IMR-90 (cell line): ENCODE data around the gene RELN. TPM values are rescaled to one million over a fixed set of nuclear protein-coding genes. Genes with fewer than 3 reads are reported as not detected.

Experiments
- ATAC-seq: fragments of 200-7000 bp; cut with Tn5 transposase; 2 replicates; pipeline ENCODE4 v1.9.1; 2020; ENCODE audit warnings: low read depth, mild to moderate bottlenecking, moderate library complexity
- BruUV-seq: library from RNA; stranded (reverse); fragments of 400-500 nt; replicated peaks from 2 replicates; lab custom pipeline; 2021; lab: Mats Ljungman, UMichigan
- CTCF ChIA-PET: fragments of 300-600 bp; formaldehyde crosslinking; extraction: SDS; loops from one replicate; lab custom pipeline; 2021; ENCODE audit warnings: antibody characterized with exemption; lab: Yijun Ruan, JAX
- POLR2A ChIA-PET: fragments of 300-600 bp; sonication (Branson Sonifier 250); formaldehyde crosslinking; loops from one replicate; lab custom pipeline; 2022; ENCODE audit warnings: antibody characterized with exemption; ENCODE audit not compliant: unreplicated experiment; lab: Charles Lee
- DNase-seq: peaks from one replicate; pipeline ENCODE4 v3.0.0; 2013
- H2AFZ ChIP-seq: replicated peaks from 2 replicates; pipeline ENCODE3; 2013; ENCODE audit warnings: low read length, mild to moderate bottlenecking; ENCODE audit not compliant: poor library complexity
- H2AK5ac ChIP-seq: 2 replicates; pipeline ENCODE4 v1.6.1; 2013; ENCODE audit warnings: low read depth, low read length, inconsistent platforms
- H2AK9ac ChIP-seq: replicated peaks from 2 replicates; pipeline ENCODE3; 2013; ENCODE audit warnings: mild to moderate bottlenecking, low read depth, low read length, moderate library complexity; ENCODE audit not compliant: poor library complexity
- H2BK120ac ChIP-seq: 2 replicates; pipeline ENCODE4 v1.6.1; 2013; ENCODE audit warnings: low read depth, low read length, inconsistent platforms
- H2BK15ac ChIP-seq: 3 replicates; pipeline ENCODE4 v1.6.1; 2013; ENCODE audit warnings: low read depth, low read length, inconsistent platforms
- H2BK20ac ChIP-seq: 2 replicates; pipeline ENCODE4 v1.6.1; 2013; ENCODE audit warnings: low read depth, mild to moderate bottlenecking, inconsistent platforms, low read length, moderate library complexity
- H2BK5ac ChIP-seq: 2 replicates; pipeline ENCODE4 v1.6.1; 2013; ENCODE audit warnings: mild to moderate bottlenecking, low read depth, low read length, inconsistent platforms; ENCODE audit not compliant: poor library complexity, severe bottlenecking
- H3K14ac ChIP-seq: replicated peaks from 2 replicates; pipeline ENCODE4 v1.6.1; 2013; ENCODE audit warnings: low read depth, low read length, inconsistent platforms
- H3K18ac ChIP-seq: 2 replicates; pipeline ENCODE4 v1.6.1; 2013; ENCODE audit warnings: low read depth, low read length, control low read depth
- H3K23ac ChIP-seq: 2 replicates; pipeline ENCODE4 v1.6.1; 2013; ENCODE audit warnings: low read depth, low read length, inconsistent platforms
- H3K27ac ChIP-seq: 2 replicates; pipeline ENCODE4 v1.5.1; 2013; ENCODE audit warnings: mild to moderate bottlenecking, control low read depth, low read length; ENCODE audit not compliant: insufficient read depth
- H3K27me3 ChIP-seq: 2 replicates; pipeline ENCODE4 v1.6.1; 2013; ENCODE audit warnings: low read length; ENCODE audit not compliant: control insufficient read depth, insufficient read depth
- H3K36me3 ChIP-seq: 2 replicates; pipeline ENCODE4 v1.6.1; 2013; ENCODE audit warnings: low read length, mixed read lengths; ENCODE audit not compliant: control insufficient read depth, insufficient read depth
- H3K4ac ChIP-seq: 2 replicates; pipeline ENCODE4 v1.6.1; 2013; ENCODE audit warnings: low read depth, low read length, inconsistent platforms
- H3K4me1 ChIP-seq: 2 replicates; pipeline ENCODE4 v1.6.1; 2013; ENCODE audit warnings: low read length, mixed read lengths; ENCODE audit not compliant: control insufficient read depth, insufficient read depth
- H3K4me2 ChIP-seq: 2 replicates; pipeline ENCODE4 v1.6.1; 2013; ENCODE audit warnings: low read depth, mild to moderate bottlenecking, control low read depth, low read length, moderate library complexity
- H3K4me3 ChIP-seq: 2 replicates; pipeline ENCODE4 v1.5.1; 2013; ENCODE audit warnings: low read depth, mild to moderate bottlenecking, control low read depth, low read length, moderate library complexity; ENCODE audit not compliant: insufficient read depth
- H3K56ac ChIP-seq: 2 replicates; pipeline ENCODE4 v1.6.1; 2013; ENCODE audit warnings: low read length, inconsistent platforms; ENCODE audit not compliant: insufficient read depth; ENCODE audit errors: extremely low read depth
- H3K79me1 ChIP-seq, 2 experiments: 2 replicates each; pipeline ENCODE4 v1.6.1; 2013; ENCODE audit warnings: low read length in 2 of 2, inconsistent platforms in 1 of 2, low read depth in 1 of 2
- H3K9ac ChIP-seq: 2 replicates; pipeline ENCODE4 v1.6.1; 2013; ENCODE audit warnings: low read depth, low read length, control low read depth
- H3K9me1 ChIP-seq: 2 replicates; pipeline ENCODE4 v1.6.1; 2013; ENCODE audit warnings: low read length, inconsistent platforms; ENCODE audit not compliant: insufficient read depth
- H3K9me3 ChIP-seq: 2 replicates; pipeline ENCODE4 v1.6.1; 2013; ENCODE audit warnings: low read length; ENCODE audit not compliant: control insufficient read depth, insufficient read depth
- H4K20me1 ChIP-seq: 2 replicates; pipeline ENCODE4 v1.6.1; 2013; ENCODE audit warnings: low read length, inconsistent platforms; ENCODE audit not compliant: insufficient read depth
- H4K5ac ChIP-seq: 2 replicates; pipeline ENCODE4 v1.6.1; 2013; ENCODE audit warnings: mild to moderate bottlenecking, low read depth, low read length, control low read depth
- H4K8ac ChIP-seq, 2 experiments: 2 replicates each; pipeline ENCODE4 v1.6.1; 2013; ENCODE audit warnings: low read depth in 2 of 2, low read length in 2 of 2, control low read depth in 1 of 2, inconsistent platforms in 1 of 2
- H4K91ac ChIP-seq: 2 replicates; pipeline ENCODE4 v1.6.1; 2013; ENCODE audit warnings: low read depth, low read length, inconsistent platforms; ENCODE audit not compliant: insufficient read depth
- BHLHE40 ChIP-seq: fragments of 150-350 bp; IDR thresholded peaks from 2 replicates; pipeline ENCODE4 v1.6.1; 2016; ENCODE audit warnings: mild to moderate bottlenecking, low read depth, low read length
- CEBPB ChIP-seq: IDR thresholded peaks from 2 replicates; pipeline ENCODE4 v1.6.1; 2012; ENCODE audit warnings: low read depth, low read length, improper control_type of control experiment
- CHD1 ChIP-seq: IDR thresholded peaks from 2 replicates; pipeline ENCODE4 v1.6.1; 2012; ENCODE audit warnings: low read depth, low read length, improper control_type of control experiment
- CTCF ChIP-seq: conservative IDR thresholded peaks from 2 replicates; pipeline ENCODE4 v1.5.1; 2012; ENCODE audit warnings: mild to moderate bottlenecking, low read depth, low read length, improper control_type of control experiment
- ELK1 ChIP-seq: fragments of 150-350 bp; IDR thresholded peaks from 2 replicates; pipeline ENCODE4 v1.6.1; 2016; ENCODE audit warnings: low read depth, mild to moderate bottlenecking, low read length, moderate library complexity, borderline replicate concordance
- FOS ChIP-seq: fragments of 150-350 bp; IDR thresholded peaks from 2 replicates; pipeline ENCODE4 v1.6.1; 2016; ENCODE audit warnings: low read depth, low read length
- MAFK ChIP-seq: IDR thresholded peaks from 2 replicates; pipeline ENCODE4 v1.6.1; 2012; ENCODE audit warnings: low read depth, low read length, improper control_type of control experiment
- MAZ ChIP-seq: IDR thresholded peaks from 2 replicates; pipeline ENCODE4 v1.6.1; 2012; ENCODE audit warnings: low read depth, mild to moderate bottlenecking, low read length, improper control_type of control experiment, moderate library complexity, borderline replicate concordance
- MXI1 ChIP-seq: IDR thresholded peaks from 2 replicates; pipeline ENCODE4 v1.6.1; 2012; ENCODE audit warnings: low read depth, mild to moderate bottlenecking, low read length, moderate library complexity, borderline replicate concordance
- NFE2L2 ChIP-seq: fragments of 150-350 bp; IDR thresholded peaks from 2 replicates; pipeline ENCODE4 v1.6.1; 2016; ENCODE audit warnings: low read depth, mild to moderate bottlenecking, low read length
- POLR2A ChIP-seq: IDR thresholded peaks from 2 replicates; pipeline ENCODE4 v1.6.1; 2012; ENCODE audit warnings: mild to moderate bottlenecking, low read depth, low read length
- RAD21 ChIP-seq: IDR thresholded peaks from 2 replicates; pipeline ENCODE4 v1.6.1; 2012; ENCODE audit warnings: low read length, improper control_type of control experiment
- RCOR1 ChIP-seq: IDR thresholded peaks from 2 replicates; pipeline ENCODE4 v1.6.1; 2012; ENCODE audit warnings: mild to moderate bottlenecking, low read length, improper control_type of control experiment; ENCODE audit not compliant: insufficient replicate concordance
- RFX5 ChIP-seq: IDR thresholded peaks from 2 replicates; pipeline ENCODE4 v1.8.0; 2012; ENCODE audit warnings: low read depth, mild to moderate bottlenecking, low read length, moderate library complexity
- SMC3 ChIP-seq: fragments of 150-350 bp; IDR thresholded peaks from 2 replicates; pipeline ENCODE4 v1.6.1; 2016; ENCODE audit warnings: low read depth, mild to moderate bottlenecking, antibody characterized with exemption, low read length, moderate library complexity
- USF2 ChIP-seq: fragments of 150-350 bp; IDR thresholded peaks from 2 replicates; pipeline ENCODE4 v1.6.1; 2017; ENCODE audit warnings: mild to moderate bottlenecking, antibody characterized with exemption, low read length, low read depth
- WGBS, 2 experiments: methylation state at CpG; one replicate each; pipeline versions ENCODE4 v1.1.5 to v1.1.7; 2013; ENCODE audit warnings: missing lambda C conversion rate in 2 of 2; ENCODE audit not compliant: insufficient read length in 1 of 2; ENCODE audit errors: extremely low coverage in 2 of 2; 5-methylcytosine and 5-hydroxymethylcytosine counted together
- dilution Hi-C: fragments of 300-500 bp; cut with HindIII; formaldehyde crosslinking; loops from one replicate; pipeline ENCODE4 v1.14.3; 2018; ENCODE audit warnings: low sequenced_read_pairs; ENCODE audit not compliant: unreplicated experiment
- in situ Hi-C: fragments of 300-500 bp; cut with MboI; formaldehyde crosslinking; loops from 3 replicates; pipeline ENCODE4 v1.14.3; 2019; ENCODE audit warnings: low sequenced_read_pairs, inconsistent platforms, mixed read lengths
- intact Hi-C: fragments of 100-400 bp; cut with micrococcal nuclease; formaldehyde crosslinking; loops from 2 replicates; pipeline ENCODE4 v1.10.0; 2022
- polyA plus RNA-seq, 3 experiments: library from polyadenylated mRNA; depleted of rRNA; stranded (reverse); fragments of >200 nt; gene quantifications; 2 replicates each; pipeline ENCODE4 v1.2.3, GENCODE V29; 2012; ENCODE audit warnings: low replicate concordance in 1 of 3
- total RNA-seq: library from RNA; depleted of rRNA; stranded (reverse); fragments of >200 nt; gene quantifications from 2 replicates; pipeline ENCODE4 v1.2.3, GENCODE V29; 2012

RELN gene
- total and polyA plus RNA-seq, 2 of the 4 experiments (the other 2 are of a cell fraction) = 14.7 to 23.7 TPM

DNA sequence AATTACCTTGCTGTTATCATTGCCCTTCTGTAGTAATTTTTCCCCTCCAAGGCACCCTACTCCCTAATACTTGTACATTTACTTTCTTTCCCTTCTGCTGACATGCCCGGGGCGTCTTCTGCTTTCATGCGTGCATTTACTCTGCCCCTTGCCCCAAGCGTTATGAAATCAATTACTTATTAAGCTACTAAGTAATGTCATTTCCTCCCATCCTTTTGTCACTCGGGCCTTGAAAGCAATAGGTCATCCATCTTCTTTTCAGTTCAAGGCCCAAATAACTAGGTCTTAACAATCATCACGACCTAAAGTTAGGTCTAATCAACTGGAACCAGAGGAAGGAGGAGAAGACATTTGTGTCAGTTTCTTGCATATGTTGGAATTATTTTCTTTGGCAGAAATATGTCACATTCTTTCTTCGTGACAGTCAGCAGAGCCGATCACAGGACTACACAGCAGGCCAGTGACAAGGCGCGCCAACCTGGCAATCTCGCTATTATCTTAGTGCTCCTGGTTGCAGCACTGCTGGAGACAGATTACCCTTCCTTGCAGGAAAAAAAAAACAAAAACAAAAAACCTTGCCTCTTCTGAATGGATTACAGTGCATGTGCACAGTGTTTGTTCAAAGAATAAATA lies 179.2 kb downstream of the RELN start:
- Histone ChIP-seq H3K4ac (no peak overlapping the region), H3K9me3 (no peaks in the 10 kb centered on the region), H3K4me2 (peak overlapping the region; percentile 22; the same call in 1 of the 2 replicates), H3K27ac (no peak overlapping the region), H4K20me1 (no peaks in the 10 kb centered on the region), H3K4me1 (peaks cover 2% of the 10 kb centered on the region; the same call in 1 of the 2 replicates), H2BK15ac (no peak overlapping the region), H3K56ac (peak overlapping the region; percentile 39; the same call in 1 of the 2 replicates), H3K23ac (no peak overlapping the region), H2BK120ac (no peak overlapping the region), H2AK9ac (no peak overlapping the region), H4K5ac (no peak overlapping the region), H3K27me3 (no peaks in the 10 kb centered on the region), H3K9me1 (peaks cover 3% of the 10 kb centered on the region; the same call in 1 of the 2 replicates), H2AFZ (peak overlapping the region; percentile 26), H3K36me3 (no peaks in the 10 kb centered on the region), H3K4me3 (no peak overlapping the region), H3K79me1 (no peaks in the 10 kb centered on the region), H2BK5ac (no peak overlapping the region), H2BK20ac (no peak overlapping the region), H3K18ac (no peak overlapping the region), H4K8ac (peak overlapping the region in 1 of 2 experiments; percentile 37; a peak in 1 of 4 replicates), H3K9ac (no peak overlapping the region), H2AK5ac (no peak overlapping the region), H3K14ac (0 out of 2 replicates have a peak overlapping the region, but pooled peaks have one; percentile 25), H4K91ac (no peak overlapping the region)
- no peak for ATAC-seq
- BruUV-seq = no TSS peak
- TF ChIP-seq ELK1 (no peak), CEBPB (no peak), BHLHE40 (no peak), POLR2A (no peak), CHD1 (no peak), MAZ (no peak), RCOR1 (no peak), MAFK (no peak), MXI1 (no peak), SMC3 (no peak), RFX5 (no peak), FOS (no peak), USF2 (no peak), RAD21 (no peak), NFE2L2 (no peak), CTCF (no peak)
- no peak for DNase-seq
- in situ Hi-C loops = no loop called here
- intact Hi-C loops = no loop called here
- 39% methylated on average over 4 of the region's 11 CpGs; no CpG with 5 or more reads in 1 of the 2 experiments for WGBS, 2 experiments
- ChIA-PET POLR2A (no interaction called here), CTCF (no interaction called here)
- dilution Hi-C loops = no loop called here
